Measurements from ENCODE around the gene SLC6A19.
"Not testable (repeated sequence)": the region's sequence is repeated elsewhere in the genome, so short reads cannot be mapped to it uniquely, and the experiment has no call there.

The SLC6A19 gene

GRCh38 chr5:1249366-1250280 is 48.2 kb downstream of the SLC6A19 start:
- DNase-seq = no peak

GRCh38 chr5:1251678-1252580 is 50.5 kb downstream of the SLC6A19 start:
- DNase-seq = no peak

GRCh38 chr5:1252681-1253080 is 51.3 kb downstream of the SLC6A19 start:
- DNase-seq = no peak

GRCh38 chr5:1253456-1254105 is 52.2 kb downstream of the SLC6A19 start:
- DNase-seq = no peak

GRCh38 chr5:1254196-1254595 is 52.8 kb downstream of the SLC6A19 start:
- no peak for DNase-seq

- DNase-seq = peak; percentile 36 to 41
Measured at GRCh38 chr5:1255081-1255561, 53.7 kb downstream of the SLC6A19 start.

GRCh38 chr5:1256776-1257175 is 55.4 kb downstream of the SLC6A19 start:
- no peak for DNase-seq

GRCh38 chr5:1257363-1257762 is 56.0 kb downstream of the SLC6A19 start:
- DNase-seq = no peak

GRCh38 chr5:1257841-1258240 is 56.4 kb downstream of the SLC6A19 start:
- DNase-seq = no peak

- no peak for DNase-seq
Measured at GRCh38 chr5:1259806-1260480, 58.5 kb downstream of the SLC6A19 start.

- no peak for DNase-seq
Measured at GRCh38 chr5:1261643-1262042, 60.2 kb downstream of the SLC6A19 start.

GRCh38 chr5:1262381-1262780 is 61.0 kb downstream of the SLC6A19 start:
- no peak for DNase-seq

- no peak for DNase-seq
Measured at GRCh38 chr5:1264211-1264610, 62.8 kb downstream of the SLC6A19 start.

- no peak for DNase-seq
Measured at GRCh38 chr5:1265026-1265425, 63.6 kb downstream of the SLC6A19 start.

- DNase-seq = no peak
Measured at GRCh38 chr5:1265461-1266455, 64.4 kb downstream of the SLC6A19 start.

- no peak for DNase-seq
Measured at GRCh38 chr5:1266791-1267190, 65.4 kb downstream of the SLC6A19 start.

GRCh38 chr5:1267464-1267863 is 66.1 kb downstream of the SLC6A19 start:
- DNase-seq = not testable (repeated sequence)

GRCh38 chr5:1268056-1268455 is 66.7 kb downstream of the SLC6A19 start:
- no peak for DNase-seq

GRCh38 chr5:1268666-1269065 is 67.3 kb downstream of the SLC6A19 start:
- DNase-seq = peak; percentile 33 to 44

- DNase-seq = no peak
Measured at GRCh38 chr5:1270426-1270825, 69.0 kb downstream of the SLC6A19 start.
